Effector CD8-positive, alpha-beta T cell (primary cell): ENCODE measurements around the gene IL15.
"Not testable (repeated sequence)": the region's sequence is repeated elsewhere in the genome, so short reads cannot be mapped to it uniquely, and the experiment has no call there.

ENCODE experiments used
- DNase-seq: peaks from one replicate; lab custom pipeline; 2025; lab: John Stamatoyannopoulos, UW

The IL15 gene

GRCh38 chr4:141646969-141647368 lies 10.6 kb downstream of the IL15 start:
- no peak for DNase-seq

GRCh38 chr4:141647966-141648365 lies 11.6 kb downstream of the IL15 start:
- no peak for DNase-seq

GRCh38 chr4:141652161-141652778 lies 15.9 kb downstream of the IL15 start:
- no peak for DNase-seq

GRCh38 chr4:141654098-141654497 lies 17.7 kb downstream of the IL15 start:
- no peak for DNase-seq

GRCh38 chr4:141656031-141656430 lies 19.6 kb downstream of the IL15 start:
- no peak for DNase-seq

- no peak for DNase-seq
Observed at GRCh38 chr4:141657550-141658250, 21.3 kb downstream of the IL15 start.

- DNase-seq = no peak
Observed at GRCh38 chr4:141658309-141658708, 21.9 kb downstream of the IL15 start.

GRCh38 chr4:141659539-141659938 lies 23.2 kb downstream of the IL15 start:
- no peak for DNase-seq

GRCh38 chr4:141660880-141661279 lies 24.5 kb downstream of the IL15 start:
- no peak for DNase-seq

GRCh38 chr4:141668200-141668910 lies 32.0 kb downstream of the IL15 start:
- DNase-seq = no peak

- DNase-seq = no peak
Observed at GRCh38 chr4:141669501-141669900, 33.1 kb downstream of the IL15 start.

GRCh38 chr4:141675384-141675783 lies 39.0 kb downstream of the IL15 start:
- no peak for DNase-seq

GRCh38 chr4:141676087-141676670 lies 39.8 kb downstream of the IL15 start:
- DNase-seq = no peak

GRCh38 chr4:141680060-141680459 lies 43.7 kb downstream of the IL15 start:
- DNase-seq = no peak

- DNase-seq = no peak
Observed at GRCh38 chr4:141684785-141685184, 48.4 kb downstream of the IL15 start.

GRCh38 chr4:141686146-141686775 lies 49.9 kb downstream of the IL15 start:
- no peak for DNase-seq

- no peak for DNase-seq
Observed at GRCh38 chr4:141686879-141687278, 50.5 kb downstream of the IL15 start.

- not testable (repeated sequence) for DNase-seq
Observed at GRCh38 chr4:141689726-141690296, 53.4 kb downstream of the IL15 start.

GRCh38 chr4:141691247-141691646 lies 54.9 kb downstream of the IL15 start:
- not testable (repeated sequence) for DNase-seq

- no peak for DNase-seq
Observed at GRCh38 chr4:141692081-141692480, 55.7 kb downstream of the IL15 start.

- no peak for DNase-seq
Observed at GRCh38 chr4:141697116-141697515, 60.7 kb downstream of the IL15 start.
